Fibroblast of villous mesenchyme (primary cell): ENCODE results near the gene TRPM2. TPM values are rescaled to one million over a fixed set of nuclear protein-coding genes. Genes with fewer than 3 reads are reported as not detected.

Experiments used
- DNase-seq: peaks from one replicate; pipeline ENCODE4 v3.0.0-alpha.2; 2010; ENCODE audit warnings: low read depth
- H3K4me3 ChIP-seq: 2 replicates; pipeline ENCODE4 v1.5.1; 2011; ENCODE audit warnings: low read depth, mild to moderate bottlenecking, low read length
- CTCF ChIP-seq: IDR thresholded peaks from 2 replicates; pipeline ENCODE4 v1.5.1; 2012; ENCODE audit warnings: low read depth, mild to moderate bottlenecking, low read length; ENCODE audit not compliant: insufficient read depth
- total RNA-seq: library from RNA; depleted of rRNA; stranded (reverse); fragments of >200 nt; gene quantifications from 2 replicates; pipeline ENCODE4 v1.2.3, GENCODE V29; 2012

Gene TRPM2
- under 0.01 and 0.32 TPM in 2 replicates for total RNA-seq

DNA sequence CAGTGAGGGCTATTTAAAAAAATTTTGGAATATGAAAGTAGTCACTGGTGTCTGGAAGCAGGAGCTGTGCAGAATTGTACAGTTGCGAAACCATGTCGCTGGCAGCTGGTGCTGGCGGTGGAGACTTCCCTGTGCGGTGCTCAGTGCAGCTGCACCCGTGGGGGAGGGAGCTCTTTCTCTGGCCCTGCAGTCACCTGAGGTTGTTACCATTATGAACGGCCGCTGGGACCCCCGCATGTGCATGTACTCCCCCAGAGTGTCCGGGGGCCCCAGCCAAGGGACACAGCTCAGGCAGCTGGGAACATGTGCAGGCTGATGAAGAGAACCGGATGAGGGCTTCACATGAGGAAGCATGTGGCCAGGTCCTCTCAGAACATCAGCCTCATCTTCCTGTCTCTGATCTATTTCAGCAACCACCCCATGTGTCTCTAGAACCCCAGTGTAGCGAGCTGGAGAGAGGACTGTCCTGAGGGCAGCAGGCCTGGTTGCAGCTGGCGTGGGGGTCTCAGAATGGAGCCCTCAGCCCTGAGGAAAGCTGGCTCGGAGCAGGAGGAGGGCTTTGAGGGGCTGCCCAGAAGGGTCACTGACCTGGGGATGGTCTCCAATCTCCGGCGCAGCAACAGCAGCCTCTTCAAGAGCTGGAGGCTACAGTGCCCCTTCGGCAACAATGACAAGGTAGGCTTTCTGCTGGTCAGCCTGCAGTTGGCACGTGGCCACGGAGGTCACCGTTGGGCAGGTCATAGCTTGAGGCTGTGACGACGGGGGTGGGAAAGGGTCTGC, at the start of gene TRPM2:
Gene TRPM2 (plus strand): TSS at position 431 of the 780 bp plus-strand sequence. CDS start 80 bp downstream, at position 511.
- peak; percentile 49 for DNase-seq
- H3K4me3 ChIP-seq = no peak within 1 kb of the TSS
- no peak for TF ChIP-seq CTCF

- H3K4me3 ChIP-seq = no peak overlapping the region
- no peak for DNase-seq
- TF ChIP-seq CTCF = no peak
Observed at GRCh38 chr21:44304011-44304616, 49.3 kb upstream of the TRPM2 start.

DNA sequence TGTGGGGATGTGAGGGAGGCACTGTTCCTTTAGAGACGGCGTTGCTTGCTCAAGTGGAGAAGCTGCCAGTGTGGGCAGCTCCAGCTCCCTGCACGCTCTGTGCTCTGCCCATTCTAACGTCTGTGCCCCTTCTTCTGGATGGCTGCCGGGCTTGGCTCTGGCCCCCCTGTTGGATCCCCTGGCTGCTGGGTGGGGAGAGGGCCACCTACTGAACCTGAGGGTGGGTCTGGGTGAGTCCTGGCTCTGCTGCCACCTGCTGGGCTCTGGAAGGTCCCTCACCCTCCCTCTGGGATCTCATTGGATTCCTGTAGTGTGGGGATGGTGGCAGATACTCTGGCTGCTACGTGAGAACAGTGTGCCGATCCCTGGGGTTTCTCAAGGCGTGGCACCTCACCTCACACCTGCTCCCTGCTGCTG, 48.5 kb upstream of the TRPM2 start:
- peak; percentile 52 for DNase-seq
- H3K4me3 ChIP-seq = no peak overlapping the region
- TF ChIP-seq CTCF = peak; percentile 76

DNA sequence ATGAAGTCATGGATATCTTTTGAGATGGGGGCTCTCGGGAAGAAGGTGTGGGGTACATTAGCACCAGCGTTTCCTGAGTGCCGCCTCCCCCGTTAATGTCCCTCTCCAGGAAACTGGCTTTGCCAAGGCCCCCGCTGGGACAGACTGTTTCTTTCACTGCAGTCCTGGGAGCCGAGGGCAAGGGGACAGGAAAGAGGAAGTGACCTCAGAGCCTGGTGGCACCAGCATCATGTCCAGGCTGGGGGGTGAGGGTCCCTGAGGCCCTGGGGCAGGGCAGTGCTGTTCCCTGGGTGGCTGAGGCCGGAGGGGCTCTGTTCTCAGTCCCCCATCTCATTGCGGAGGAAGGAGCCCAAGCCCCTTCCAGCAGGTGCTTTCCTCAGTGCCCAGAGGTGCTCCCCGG, 47.7 kb upstream of the TRPM2 start:
- no peak for DNase-seq
- no peak for TF ChIP-seq CTCF

GRCh38 chr21:44306936-44307704, 46.3 kb upstream of the TRPM2 start:
- no peak for TF ChIP-seq CTCF
- no peak overlapping the region for H3K4me3 ChIP-seq
- no peak for DNase-seq

More for the DNA sequence above, 47.7 kb upstream of the TRPM2 start:
- H3K4me3 ChIP-seq = no peak overlapping the region

- TF ChIP-seq CTCF = no peak
- DNase-seq = no peak
- no peak overlapping the region for H3K4me3 ChIP-seq
Observed at GRCh38 chr21:44310628-44311507, 42.6 kb upstream of the TRPM2 start.
